Measurements from ENCODE around the gene TYR.
"Not testable (repeated sequence)": the region's sequence is repeated elsewhere in the genome, so short reads cannot be mapped to it uniquely, and the experiment has no call there.

TYR gene

GRCh38 chr11:89272540-89273088 is 94.9 kb downstream of the TYR start:
- DNase-seq (ENCODE audit: low read depth), result not testable (repeated sequence)

GRCh38 chr11:89273220-89273619 is 95.5 kb downstream of the TYR start:
- not testable (repeated sequence) for DNase-seq (ENCODE audit: low read depth)

- no peak for DNase-seq (ENCODE audit: low read depth)
Observed at GRCh38 chr11:89275966-89276365, 98.3 kb downstream of the TYR start.

DNA sequence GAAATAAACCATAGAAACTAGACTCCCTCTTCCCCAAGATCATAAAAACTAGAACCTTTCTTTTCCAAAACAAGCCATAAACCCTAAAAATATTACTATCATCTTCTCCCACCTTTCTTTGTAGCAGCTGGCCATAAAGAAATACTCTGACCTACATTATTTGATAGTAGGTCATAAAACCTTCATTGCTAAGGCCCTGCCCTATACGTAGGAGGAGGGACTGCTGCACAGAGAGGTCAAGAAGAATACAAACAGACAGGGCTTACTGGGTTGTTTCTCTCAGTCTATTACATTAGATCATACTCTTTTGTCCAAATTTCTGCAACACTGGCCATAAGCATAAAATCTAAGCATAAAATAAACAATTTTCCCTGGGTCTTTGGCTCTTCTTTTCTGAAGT is 101.5 kb downstream of the TYR start:
- DNase-seq (ENCODE audit: low read depth), result no peak

DNA sequence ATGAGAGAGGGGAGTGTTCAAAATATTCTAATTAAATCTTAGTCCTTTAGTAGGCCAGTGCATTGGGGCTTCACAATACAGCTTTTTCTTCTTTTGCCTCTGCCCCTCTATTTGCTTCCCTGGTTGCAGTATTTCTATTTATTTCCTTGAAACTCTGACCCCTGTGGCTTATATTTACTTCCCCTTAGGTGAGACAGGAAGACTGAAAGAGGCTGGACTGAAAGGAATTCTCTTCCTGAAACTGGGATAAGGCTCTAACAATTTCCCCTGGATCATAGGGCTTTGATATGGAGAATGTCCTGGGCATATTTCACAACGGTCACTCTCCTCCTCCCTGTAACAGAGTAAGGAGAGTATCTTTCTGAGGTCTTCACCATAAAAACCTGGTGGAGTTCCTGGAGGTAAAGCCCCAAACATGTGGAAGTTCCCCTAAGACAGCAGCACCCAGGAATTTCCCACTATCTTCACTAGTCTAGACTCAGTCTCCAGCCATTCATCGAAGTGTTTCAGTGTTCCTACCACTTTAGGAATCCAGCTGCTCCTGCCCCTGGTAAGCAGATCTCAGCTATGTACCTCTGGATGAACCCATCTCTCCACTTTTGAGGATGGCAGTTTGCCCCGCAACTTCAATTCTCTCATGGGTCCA is 103.5 kb downstream of the TYR start:
- not testable (repeated sequence) for DNase-seq (ENCODE audit: low read depth)

GRCh38 chr11:89286601-89287000 is 108.9 kb downstream of the TYR start:
- not testable (repeated sequence) for DNase-seq (ENCODE audit: low read depth)

DNA sequence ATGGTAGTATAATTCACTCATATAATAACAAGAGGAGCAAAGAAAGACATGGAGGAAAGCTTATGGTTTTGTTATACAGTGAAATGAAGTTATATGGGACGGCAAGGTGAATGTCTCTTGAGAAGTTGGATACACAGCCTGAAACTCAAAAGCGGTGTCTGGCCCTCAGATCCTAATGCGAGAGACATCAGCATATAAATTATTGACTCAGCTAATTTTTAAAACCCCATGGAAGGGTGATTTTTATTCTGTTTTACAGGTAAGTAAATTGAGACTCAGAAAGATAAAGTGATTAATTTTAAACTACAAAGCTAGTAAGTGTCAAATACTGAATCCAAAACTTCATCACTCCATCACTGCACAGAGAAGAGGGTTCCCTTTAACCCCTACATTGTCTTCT is 110.3 kb downstream of the TYR start:
- DNase-seq (ENCODE audit: low read depth), result not testable (repeated sequence)

GRCh38 chr11:89293965-89294679 is 116.4 kb downstream of the TYR start:
- DNase-seq (ENCODE audit: low read depth), result no peak

- DNase-seq (ENCODE audit: low read depth), result not testable (repeated sequence)
Observed at GRCh38 chr11:89295023-89295422, 117.3 kb downstream of the TYR start.

- not testable (repeated sequence) for DNase-seq (ENCODE audit: low read depth)
Observed at GRCh38 chr11:89303029-89303428, 125.4 kb downstream of the TYR start.

DNA sequence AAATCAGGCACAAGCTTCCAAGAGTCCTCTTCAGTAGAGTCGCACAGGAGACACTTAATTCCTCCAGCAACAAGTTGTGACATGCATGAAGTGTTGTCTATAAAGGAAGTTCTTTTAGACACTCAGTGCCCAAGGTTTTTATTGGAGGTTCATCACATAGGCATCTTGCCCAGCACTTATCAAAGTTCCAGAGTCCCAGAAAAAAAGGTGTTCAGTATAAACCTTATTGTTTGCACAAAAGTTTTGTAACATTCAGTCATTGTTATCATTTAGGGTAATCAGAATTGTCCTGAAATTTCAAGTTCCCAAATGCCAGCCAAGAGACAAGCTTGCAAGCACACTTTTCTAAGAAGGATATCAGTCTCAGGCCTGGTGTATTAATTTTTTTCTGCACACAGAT is 130.6 kb downstream of the TYR start:
- DNase-seq (ENCODE audit: low read depth), result not testable (repeated sequence)

DNA sequence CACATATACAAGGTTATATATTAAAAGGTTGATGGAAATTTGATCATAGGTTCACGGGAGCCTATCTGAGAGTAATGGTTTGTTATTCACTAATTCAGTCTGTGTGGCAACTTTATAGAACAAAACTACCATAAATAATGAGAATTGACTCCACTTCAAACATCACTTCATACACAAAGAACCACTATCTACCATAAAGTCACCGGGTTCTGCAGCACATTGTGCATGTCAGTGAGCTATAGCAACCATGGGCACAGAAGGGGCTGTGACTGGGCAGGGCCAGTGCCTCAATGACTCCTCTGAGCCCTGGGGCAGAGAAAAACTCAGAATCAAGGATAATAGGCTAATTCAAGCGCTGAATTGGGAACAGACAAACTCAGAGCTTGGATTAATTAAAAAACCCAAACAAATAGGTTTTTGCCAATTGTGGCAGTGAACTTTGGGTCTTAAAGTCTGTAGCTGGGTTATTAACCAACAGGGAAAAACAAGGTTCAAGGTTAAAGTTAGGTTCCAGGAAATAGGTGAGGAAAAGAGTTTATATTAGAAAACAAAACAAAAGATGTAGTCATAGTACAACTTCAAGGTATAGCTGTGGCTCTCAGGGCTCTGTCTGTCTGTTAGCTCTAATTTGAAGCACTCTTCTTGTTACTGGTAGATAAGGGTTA is 131.8 kb downstream of the TYR start:
- not testable (repeated sequence) for DNase-seq (ENCODE audit: low read depth)

- DNase-seq (ENCODE audit: low read depth), result not testable (repeated sequence)
Observed at GRCh38 chr11:89310607-89311006, 132.9 kb downstream of the TYR start.

GRCh38 chr11:89321401-89321800 is 143.7 kb downstream of the TYR start:
- DNase-seq (ENCODE audit: low read depth), result no peak

DNA sequence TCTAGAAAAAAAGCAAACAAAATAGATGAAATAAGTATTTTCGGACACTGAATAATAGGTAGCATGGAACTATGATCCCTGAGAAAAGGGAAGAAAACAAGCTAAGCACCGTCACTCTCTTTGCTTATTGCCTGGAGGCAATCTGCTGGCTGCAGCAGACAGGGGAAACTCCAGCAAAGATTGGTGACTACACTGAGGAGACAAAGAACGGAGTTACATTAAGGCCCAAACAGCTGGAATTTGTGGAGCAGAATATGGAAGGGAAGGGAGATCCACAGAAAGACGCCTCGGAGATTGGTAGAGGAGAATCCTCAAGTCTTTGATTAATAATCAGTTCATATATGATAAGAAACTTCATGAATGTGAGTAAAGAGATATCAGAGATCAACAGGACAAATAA is 150.2 kb downstream of the TYR start:
- DNase-seq (ENCODE audit: low read depth), result no peak

DNA sequence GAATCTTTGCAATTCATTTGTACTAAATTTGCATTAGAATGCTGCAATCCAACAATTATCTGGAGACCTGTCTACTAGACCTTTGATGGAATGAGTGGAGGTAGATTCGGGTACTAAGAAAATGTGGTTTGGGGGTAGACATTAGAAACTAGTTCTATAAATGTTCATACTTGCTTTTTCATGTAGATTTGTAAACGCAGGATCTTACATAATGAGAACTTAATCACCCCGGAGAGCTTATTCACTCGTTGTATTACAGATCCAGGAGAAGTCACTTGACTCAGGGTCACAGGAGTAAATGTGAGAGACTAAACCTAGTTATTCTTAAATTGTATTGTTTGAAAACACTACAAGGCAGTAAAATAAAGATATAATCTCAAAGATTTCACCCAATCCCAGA is 154.3 kb downstream of the TYR start:
- not testable (repeated sequence) for DNase-seq (ENCODE audit: low read depth)

DNA sequence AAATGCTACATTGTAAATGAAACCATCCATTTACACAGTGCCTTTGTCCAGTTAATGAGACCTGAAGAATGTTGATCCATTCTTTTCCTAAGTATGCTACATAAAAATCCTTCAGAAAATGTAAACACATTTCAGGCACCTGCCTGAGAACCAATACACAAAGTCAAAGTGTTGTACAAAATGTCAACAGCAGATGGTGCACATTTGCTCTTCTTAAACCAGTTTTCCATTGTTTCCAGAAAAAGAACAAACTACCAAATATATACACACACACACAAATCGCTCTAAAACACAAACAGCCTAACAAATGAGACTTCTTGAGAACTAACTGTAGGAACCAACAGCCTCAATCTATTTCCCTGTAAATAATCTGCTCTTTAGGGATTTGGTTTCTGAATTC is 156.0 kb downstream of the TYR start:
- not testable (repeated sequence) for DNase-seq (ENCODE audit: low read depth)

GRCh38 chr11:89337100-89337650 is 159.5 kb downstream of the TYR start:
- not testable (repeated sequence) for DNase-seq (ENCODE audit: low read depth)

DNA sequence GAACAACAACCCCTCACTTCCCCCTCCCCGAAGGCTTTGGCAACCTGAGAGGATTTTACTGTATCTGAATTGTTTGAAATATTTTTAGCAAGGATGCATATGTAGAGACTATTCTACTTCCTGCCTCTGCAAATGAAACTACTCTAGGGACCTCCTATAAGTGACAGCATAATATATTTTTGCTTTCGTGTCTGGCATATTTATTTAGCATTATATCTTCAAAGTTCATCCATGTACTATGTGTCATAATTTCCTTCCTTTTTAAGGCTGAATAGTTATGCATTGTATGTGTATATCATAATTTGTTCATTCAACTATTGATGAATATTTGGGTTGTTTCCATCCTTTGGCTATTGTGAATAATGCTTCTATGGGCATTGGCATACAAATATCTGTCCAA is 160.4 kb downstream of the TYR start:
- not testable (repeated sequence) for DNase-seq (ENCODE audit: low read depth)

- DNase-seq (ENCODE audit: low read depth), result not testable (repeated sequence)
Observed at GRCh38 chr11:89340450-89340849, 162.8 kb downstream of the TYR start.

- DNase-seq (ENCODE audit: low read depth), result not testable (repeated sequence)
Observed at GRCh38 chr11:89342880-89343572, 165.4 kb downstream of the TYR start.

Data from stimulated activated CD8-positive, alpha-beta memory T cell treated with anti-CD3 and anti-CD28 coated beads, Interleukin-12 subunit alpha, Interleukin-12 subunit beta, amount 100 ng/mL, for 1 hour (primary cell).